ENCODE data around the gene OPN1MW3.
"Not testable (repeated sequence)": the region's sequence is repeated elsewhere in the genome, so short reads cannot be mapped to it uniquely, and the experiment has no call there.

Gene OPN1MW3

GRCh38 chrX:154298312-154298711 lies 40.9 kb downstream of the OPN1MW3 start:
- DNase-seq = no peak

DNA sequence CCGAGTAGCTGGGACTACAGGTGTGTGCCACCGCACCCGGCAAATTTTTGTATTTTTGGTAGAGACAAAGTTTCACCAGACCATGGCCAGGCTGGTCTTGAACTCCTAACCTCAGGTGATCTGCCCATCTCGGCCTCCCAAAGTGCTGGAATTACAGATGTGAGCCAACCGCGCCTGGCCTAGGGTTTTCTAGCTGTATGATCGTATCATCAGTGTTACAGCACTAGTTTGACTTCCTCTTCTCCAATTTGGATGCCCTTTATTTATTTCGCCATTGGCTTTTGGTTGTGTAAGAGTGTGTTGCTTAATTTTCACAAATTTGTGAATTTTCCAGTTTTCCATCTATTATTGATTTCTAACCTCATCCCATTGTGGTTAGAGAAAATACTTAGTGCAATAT lies 43.4 kb downstream of the OPN1MW3 start:
- no peak for DNase-seq

- DNase-seq = not testable (repeated sequence)
Observed at GRCh38 chrX:154302998-154303397, 45.6 kb downstream of the OPN1MW3 start.

DNA sequence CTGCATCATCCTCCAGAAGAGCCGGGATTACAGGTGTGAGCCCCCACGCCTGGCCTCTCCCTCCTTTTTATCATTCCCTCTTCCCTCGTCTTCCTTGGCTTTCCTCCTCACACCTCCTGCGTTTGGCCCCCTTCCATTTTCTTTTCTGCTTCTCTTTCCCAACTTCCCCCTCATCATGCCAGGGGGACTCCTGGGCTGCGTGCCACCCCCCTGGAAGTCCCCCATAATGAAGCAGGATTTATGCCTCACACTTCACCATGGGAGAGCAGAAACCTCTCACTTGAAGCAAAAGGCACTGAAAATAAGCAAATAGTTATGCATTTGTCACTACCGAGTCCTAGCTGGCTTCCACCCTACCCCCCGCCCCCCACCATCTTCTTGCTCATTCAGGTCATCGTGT lies 46.1 kb downstream of the OPN1MW3 start:
- no peak for DNase-seq

GRCh38 chrX:154304846-154305245 lies 47.5 kb downstream of the OPN1MW3 start:
- DNase-seq = no peak

DNA sequence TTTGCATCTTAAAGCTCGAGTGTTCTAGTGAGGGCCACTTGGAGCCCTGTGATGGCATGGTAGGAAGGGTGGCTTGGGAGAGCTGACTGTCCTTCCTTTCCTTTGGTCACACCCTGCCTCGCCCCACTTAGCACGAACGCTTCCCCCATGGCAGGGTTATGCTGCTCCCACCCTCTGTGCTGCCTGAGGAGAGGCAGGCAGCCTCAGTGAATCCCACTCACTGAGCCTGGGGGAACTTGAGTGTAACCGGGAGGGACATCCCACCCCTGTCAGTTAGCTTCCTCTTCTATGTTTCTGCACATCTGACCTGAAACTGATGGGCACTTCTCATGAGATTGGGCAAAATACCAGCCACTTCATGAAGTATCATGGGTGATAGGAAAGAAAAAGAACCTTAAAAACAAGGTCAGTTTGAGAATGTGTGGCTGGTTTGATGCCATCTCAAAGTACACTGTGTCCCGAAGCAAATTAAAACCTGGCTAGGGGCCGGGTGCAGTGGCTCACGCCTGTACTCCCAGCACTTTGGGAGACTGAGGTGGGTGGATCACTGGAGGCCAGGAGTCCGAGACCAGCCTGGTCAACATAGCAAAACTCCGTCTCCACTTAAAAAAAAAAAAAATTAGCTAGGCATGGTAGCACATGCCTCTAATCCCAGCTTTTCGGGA lies 48.3 kb downstream of the OPN1MW3 start:
- no peak for DNase-seq

GRCh38 chrX:154307202-154307601 lies 49.8 kb downstream of the OPN1MW3 start:
- DNase-seq = no peak

DNA sequence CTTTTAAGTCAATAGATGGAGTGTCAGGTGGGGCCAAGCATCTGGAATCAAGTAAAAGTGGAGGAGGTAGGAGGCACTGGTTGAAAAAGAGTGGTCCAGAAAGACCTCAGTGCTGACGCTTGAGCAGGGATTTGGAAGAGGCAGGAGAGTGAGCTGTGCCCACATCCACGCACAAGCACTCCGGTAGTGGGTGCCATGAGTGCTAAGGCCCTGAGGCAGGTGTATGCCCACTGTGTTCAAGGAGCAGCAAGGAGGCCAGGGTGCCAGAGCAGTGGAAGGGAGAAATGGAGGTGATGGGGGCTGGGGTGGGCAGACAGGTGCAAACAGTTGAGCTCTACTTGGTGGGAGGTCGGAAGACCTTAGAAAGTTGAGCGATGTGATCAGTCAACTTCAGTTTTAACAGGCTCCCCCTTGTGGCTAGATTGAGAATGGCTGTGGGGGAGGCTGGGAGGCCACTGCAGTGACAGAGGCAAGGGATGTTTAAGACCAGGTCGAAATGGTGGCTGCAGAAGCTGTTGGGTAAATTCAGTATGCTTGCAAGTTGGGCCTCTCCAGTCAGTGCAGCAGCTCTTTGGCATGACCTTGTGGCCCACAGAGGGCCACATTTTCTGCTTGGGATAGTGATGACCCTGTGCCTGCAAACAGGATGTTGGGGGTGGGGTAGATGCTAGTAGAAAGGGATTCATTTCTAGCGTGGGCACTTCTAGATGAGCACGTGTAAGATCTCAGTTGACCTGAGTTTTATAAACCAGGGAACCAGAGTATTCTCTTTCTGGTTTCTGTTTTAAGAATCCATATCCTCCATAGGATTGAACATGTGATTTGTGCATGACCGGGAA lies 50.9 kb downstream of the OPN1MW3 start:
- peak; percentile 78 for DNase-seq

DNA sequence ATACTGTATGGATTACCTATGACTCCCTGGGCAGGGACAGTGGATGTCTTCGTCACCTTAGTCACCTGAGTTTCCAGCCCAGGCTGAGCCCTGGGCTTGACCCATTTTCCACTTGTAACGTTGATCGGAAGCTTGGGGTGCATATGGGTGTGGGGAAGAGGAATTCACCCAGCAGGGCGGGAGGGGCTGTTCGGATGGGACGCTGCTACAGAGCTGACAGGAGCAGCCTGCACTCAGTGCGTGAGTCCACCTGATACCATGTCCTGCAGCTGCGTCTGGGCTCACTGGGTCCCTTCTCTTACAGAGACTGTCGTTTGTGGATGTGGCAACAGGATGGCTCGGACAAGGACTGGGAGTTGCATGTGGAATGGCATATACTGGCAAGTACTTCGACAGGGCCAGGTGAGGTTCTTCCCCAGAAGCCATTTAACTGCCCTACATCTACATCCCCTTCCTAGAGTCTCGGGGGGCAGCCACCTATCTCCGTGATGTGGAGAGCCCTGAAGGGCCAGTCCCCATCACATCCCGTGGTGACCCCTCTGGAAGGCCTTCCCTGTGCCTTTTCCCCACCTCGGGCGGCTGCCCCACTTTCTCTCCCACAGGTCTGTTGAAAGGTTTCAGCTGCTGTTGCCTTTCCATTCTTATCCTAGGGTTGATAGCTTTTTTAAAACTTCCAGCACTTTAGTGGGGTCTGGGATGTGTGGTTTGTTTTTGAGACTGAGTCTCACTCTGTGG lies 51.8 kb downstream of the OPN1MW3 start:
- DNase-seq = no peak

DNA sequence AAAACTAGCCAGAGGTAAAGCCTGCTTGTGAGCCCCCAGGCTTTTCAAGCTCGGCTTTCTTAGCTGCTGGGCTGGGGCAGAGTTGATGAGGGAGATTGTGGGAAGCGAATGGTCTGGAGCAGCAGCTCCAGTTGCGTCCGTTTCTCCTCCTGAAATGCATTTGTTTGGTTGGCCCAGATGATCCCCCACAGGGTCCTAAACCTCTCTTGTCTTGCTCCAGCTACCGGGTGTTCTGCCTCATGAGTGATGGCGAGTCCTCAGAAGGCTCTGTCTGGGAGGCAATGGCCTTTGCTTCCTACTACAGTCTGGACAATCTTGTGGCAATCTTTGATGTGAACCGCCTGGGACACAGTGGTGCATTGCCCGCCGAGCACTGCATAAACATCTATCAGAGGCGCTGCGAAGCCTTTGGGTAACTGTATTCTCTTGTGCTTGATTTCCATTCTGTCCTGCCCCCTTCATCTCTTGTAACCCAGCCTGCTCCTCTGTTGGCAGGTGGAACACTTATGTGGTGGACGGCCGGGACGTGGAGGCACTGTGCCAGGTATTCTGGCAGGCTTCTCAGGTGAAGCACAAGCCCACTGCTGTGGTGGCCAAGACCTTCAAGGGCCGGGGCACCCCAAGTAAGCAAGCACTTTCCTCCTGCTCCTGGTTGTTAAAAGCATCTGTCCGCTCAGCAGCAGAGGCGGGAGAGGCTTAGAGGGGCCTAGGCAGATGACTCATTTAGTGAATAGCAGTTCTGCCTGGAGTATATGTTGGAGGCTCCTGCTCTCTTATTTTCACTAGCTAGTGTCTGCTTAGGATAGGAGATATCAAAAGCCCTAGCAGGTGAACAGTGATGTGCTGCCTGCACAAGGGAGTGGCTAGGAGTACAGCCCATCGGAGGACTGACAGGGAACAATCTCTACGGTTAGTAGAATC lies 53.5 kb downstream of the OPN1MW3 start:
- DNase-seq = no peak

- no peak for DNase-seq
Observed at GRCh38 chrX:154312116-154312515, 54.7 kb downstream of the OPN1MW3 start.

DNA sequence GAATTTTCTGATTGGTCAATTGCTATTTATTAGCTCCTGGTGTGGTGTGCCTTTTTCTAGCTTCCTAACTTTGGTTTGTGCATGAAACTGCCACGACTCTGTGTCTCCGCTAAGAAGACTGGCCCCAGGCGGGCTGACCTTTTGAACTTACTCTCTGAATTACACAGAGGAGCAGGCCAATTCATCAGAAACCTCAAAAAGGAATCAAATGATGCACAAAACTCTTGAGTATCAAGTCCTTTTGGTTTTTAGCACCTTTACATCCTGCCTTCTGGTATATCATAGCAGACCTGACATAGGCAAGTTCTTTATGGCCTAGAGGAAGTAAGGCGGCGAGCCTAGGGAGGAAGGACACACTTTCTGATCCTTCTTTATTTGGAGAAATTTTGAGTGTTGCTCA lies 55.8 kb downstream of the OPN1MW3 start:
- DNase-seq = no peak

- no peak for DNase-seq
Observed at GRCh38 chrX:154315416-154315815, 58.0 kb downstream of the OPN1MW3 start.

- no peak for DNase-seq
Observed at GRCh38 chrX:154317391-154317995, 60.1 kb downstream of the OPN1MW3 start.

DNA sequence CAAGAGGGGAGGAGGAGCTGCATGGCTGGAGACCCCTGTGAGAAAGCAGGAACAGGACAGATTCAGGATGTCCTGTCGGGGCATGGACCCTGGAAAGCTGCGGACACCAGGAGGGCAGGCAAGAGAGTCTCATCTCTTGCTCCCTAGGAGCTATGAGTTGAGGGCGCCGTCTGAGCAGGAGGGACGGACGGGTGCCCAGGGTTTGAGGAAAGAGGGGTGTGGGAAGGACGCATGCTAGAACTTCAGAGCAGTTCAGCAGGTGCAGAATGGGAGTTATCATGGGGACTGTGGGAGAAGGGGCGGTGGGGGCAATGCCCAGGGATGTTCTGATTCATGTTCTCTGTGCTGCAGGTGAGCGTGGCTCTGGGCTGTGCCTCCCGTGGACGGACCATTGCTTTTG lies 63.0 kb downstream of the OPN1MW3 start:
- DNase-seq = no peak

Measured in T-helper 9 cell (primary cell).